ENCODE results near the gene ABCC4. TPM values are rescaled to one million over a fixed set of nuclear protein-coding genes. Genes with fewer than 3 reads are reported as not detected.
A peak's percentile ranks its signal among the peaks of the same experiment; 100 is the strongest.

Gene ABCC4
- total and polyA plus RNA-seq, 9 of the 15 experiments (the other 6 are each of a cell fraction or from before 2014, with no cell fraction given) = 9.4 to 46.1 (median 25.4) TPM

DNA sequence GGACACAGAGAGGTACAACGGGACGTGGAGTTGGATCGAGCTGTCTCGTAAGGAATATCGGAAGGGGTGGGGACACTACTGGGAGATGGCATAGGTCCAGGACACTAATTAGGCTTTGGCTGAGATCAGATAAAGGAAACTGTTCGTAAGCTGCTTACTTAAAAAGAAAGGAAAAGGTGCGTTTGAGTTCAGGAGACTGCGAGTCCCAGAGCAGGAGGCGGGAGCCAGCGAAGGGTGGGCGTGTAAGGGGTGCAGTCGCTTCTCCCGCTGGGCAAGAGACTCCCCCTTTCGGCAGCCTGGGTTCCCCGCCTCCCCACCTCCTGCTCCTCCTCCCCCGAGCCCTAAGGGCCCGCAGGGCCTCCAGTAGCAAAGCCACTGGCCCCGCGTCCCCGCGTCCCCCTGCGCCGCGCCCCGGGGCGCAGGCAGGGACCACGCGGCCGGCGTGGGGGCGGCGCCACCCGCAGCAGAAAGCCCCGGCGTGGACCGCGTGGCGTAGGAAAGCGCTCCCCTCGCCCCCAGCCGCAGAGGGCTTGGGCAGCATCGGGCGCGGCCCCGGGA is 547 bp downstream of the ABCC4 start (continued):
- TF ChIP-seq GATA2 (CRISPR knock-in tag; IDR thresholded peaks at IDR 0.05) = no peak
- no peak for TF ChIP-seq FOXA1 (IDR thresholded peaks at IDR 0.05; ENCODE audit: borderline replicate concordance)
- TF ChIP-seq ZBTB7A (IDR thresholded peaks at IDR 0.05; ENCODE audit: borderline replicate concordance, control insufficient read depth, low read depth, low read length) = peak; percentile 71; the same call in 1 of the 2 replicates
- TF ChIP-seq ZNF146 (CRISPR knock-in tag; IDR thresholded peaks at IDR 0.05; ENCODE audit: unreplicated experiment) = no peak
- peak; percentile 46 for TF ChIP-seq SAP30 (IDR thresholded peaks at IDR 0.05; ENCODE audit: borderline replicate concordance, insufficient read depth, low read depth, low read length, poor library complexity, severe bottlenecking)
- no peak for TF ChIP-seq CCAR2 (IDR thresholded peaks at IDR 0.05; ENCODE audit: low read depth, low read length)
- peak; percentile 58 for TF ChIP-seq SMARCE1 (IDR thresholded peaks at IDR 0.05)
- TF ChIP-seq MEF2D (tag; conservative IDR thresholded peaks at IDR 0.05; ENCODE audit: low read depth) = no peak
- TF ChIP-seq PCBP1 (IDR thresholded peaks at IDR 0.05; ENCODE audit: low read depth, low read length, poor library complexity, severe bottlenecking) = no peak
- TF ChIP-seq ZNF175 (CRISPR knock-in tag; IDR thresholded peaks at IDR 0.05; ENCODE audit: low read depth) = no peak
- TF ChIP-seq, protein P1, sequence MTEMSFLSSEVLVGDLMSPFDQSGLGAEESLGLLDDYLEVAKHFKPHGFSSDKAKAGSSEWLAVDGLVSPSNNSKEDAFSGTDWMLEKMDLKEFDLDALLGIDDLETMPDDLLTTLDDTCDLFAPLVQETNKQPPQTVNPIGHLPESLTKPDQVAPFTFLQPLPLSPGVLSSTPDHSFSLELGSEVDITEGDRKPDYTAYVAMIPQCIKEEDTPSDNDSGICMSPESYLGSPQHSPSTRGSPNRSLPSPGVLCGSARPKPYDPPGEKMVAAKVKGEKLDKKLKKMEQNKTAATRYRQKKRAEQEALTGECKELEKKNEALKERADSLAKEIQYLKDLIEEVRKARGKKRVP (CRISPR knock-in tag; IDR thresholded peaks at IDR 0.05) = no peak
- TF ChIP-seq, protein P2, sequence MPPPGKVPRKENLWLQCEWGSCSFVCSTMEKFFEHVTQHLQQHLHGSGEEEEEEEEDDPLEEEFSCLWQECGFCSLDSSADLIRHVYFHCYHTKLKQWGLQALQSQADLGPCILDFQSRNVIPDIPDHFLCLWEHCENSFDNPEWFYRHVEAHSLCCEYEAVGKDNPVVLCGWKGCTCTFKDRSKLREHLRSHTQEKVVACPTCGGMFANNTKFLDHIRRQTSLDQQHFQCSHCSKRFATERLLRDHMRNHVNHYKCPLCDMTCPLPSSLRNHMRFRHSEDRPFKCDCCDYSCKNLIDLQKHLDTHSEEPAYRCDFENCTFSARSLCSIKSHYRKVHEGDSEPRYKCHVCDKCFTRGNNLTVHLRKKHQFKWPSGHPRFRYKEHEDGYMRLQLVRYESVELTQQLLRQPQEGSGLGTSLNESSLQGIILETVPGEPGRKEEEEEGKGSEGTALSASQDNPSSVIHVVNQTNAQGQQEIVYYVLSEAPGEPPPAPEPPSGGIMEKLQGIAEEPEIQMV (tag; conservative IDR thresholded peaks at IDR 0.05; ENCODE audit: low read depth) = no peak
- no peak for TF ChIP-seq FOXM1 (IDR thresholded peaks at IDR 0.05; ENCODE audit: low read depth)
- no peak for TF ChIP-seq FOXM1 (CRISPR knock-in tag; IDR thresholded peaks at IDR 0.05; ENCODE audit: low read depth)
- TF ChIP-seq ZBTB1 (CRISPR knock-in tag; IDR thresholded peaks at IDR 0.05; ENCODE audit: borderline replicate concordance, low read depth) = no peak
- TF ChIP-seq, protein P3, sequence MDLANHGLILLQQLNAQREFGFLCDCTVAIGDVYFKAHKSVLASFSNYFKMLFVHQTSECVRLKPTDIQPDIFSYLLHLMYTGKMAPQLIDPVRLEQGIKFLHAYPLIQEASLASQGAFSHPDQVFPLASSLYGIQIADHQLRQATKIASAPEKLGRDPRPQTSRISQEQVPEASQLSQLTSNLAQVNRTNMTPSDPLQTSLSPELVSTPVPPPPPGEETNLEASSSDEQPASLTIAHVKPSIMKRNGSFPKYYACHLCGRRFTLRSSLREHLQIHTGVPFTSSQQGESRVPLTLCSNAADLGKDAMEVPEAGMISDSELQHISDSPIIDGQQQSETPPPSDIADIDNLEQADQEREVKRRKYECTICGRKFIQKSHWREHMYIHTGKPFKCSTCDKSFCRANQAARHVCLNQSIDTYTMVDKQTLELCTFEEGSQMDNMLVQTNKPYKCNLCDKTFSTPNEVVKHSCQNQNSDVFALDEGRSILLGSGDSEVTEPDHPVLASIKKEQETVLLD (IDR thresholded peaks at IDR 0.05) = no peak; the same call in 1 of the 2 replicates
- TF ChIP-seq, protein P4, sequence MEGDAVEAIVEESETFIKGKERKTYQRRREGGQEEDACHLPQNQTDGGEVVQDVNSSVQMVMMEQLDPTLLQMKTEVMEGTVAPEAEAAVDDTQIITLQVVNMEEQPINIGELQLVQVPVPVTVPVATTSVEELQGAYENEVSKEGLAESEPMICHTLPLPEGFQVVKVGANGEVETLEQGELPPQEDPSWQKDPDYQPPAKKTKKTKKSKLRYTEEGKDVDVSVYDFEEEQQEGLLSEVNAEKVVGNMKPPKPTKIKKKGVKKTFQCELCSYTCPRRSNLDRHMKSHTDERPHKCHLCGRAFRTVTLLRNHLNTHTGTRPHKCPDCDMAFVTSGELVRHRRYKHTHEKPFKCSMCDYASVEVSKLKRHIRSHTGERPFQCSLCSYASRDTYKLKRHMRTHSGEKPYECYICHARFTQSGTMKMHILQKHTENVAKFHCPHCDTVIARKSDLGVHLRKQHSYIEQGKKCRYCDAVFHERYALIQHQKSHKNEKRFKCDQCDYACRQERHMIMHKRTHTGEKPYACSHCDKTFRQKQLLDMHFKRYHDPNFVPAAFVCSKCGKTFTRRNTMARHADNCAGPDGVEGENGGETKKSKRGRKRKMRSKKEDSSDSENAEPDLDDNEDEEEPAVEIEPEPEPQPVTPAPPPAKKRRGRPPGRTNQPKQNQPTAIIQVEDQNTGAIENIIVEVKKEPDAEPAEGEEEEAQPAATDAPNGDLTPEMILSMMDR (IDR thresholded peaks at IDR 0.05 in 2 of 3, conservative IDR thresholded peaks at IDR 0.05 in 1 of 3; ENCODE audit: insufficient read depth in 2 of 3, low read depth in 1 of 3, low read length in 3 of 3) = peak in 1 of 3 experiments; percentile 27; a peak in 2 of 6 replicates
- no peak for TF ChIP-seq TRIM28 (IDR thresholded peaks at IDR 0.05)
- TF ChIP-seq, protein P5, sequence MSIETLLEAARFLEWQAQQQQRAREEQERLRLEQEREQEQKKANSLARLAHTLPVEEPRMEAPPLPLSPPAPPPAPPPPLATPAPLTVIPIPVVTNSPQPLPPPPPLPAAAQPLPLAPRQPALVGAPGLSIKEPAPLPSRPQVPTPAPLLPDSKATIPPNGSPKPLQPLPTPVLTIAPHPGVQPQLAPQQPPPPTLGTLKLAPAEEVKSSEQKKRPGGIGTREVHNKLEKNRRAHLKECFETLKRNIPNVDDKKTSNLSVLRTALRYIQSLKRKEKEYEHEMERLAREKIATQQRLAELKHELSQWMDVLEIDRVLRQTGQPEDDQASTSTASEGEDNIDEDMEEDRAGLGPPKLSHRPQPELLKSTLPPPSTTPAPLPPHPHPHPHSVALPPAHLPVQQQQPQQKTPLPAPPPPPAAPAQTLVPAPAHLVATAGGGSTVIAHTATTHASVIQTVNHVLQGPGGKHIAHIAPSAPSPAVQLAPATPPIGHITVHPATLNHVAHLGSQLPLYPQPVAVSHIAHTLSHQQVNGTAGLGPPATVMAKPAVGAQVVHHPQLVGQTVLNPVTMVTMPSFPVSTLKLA (conservative IDR thresholded peaks at IDR 0.05) = peak in 1 of 2 experiments; percentile 35; a peak in 1 of 4 replicates

Measured in K562 (cell line).